Stimulated activated naive CD4-positive, alpha-beta T cell treated with Interleukin-2 at 50 U/mL for 16 hours (primary cell): Measurements from ENCODE around the gene HIPK2.

ENCODE experiments used
- DNase-seq: peaks from one replicate; lab custom pipeline; 2025; lab: John Stamatoyannopoulos, UW

Gene HIPK2

GRCh38 chr7:139715194-139715815, 62.5 kb downstream of the HIPK2 start:
- no peak for DNase-seq

- DNase-seq, result no peak
Observed at GRCh38 chr7:139714163-139714901, 63.5 kb downstream of the HIPK2 start.

DNA sequence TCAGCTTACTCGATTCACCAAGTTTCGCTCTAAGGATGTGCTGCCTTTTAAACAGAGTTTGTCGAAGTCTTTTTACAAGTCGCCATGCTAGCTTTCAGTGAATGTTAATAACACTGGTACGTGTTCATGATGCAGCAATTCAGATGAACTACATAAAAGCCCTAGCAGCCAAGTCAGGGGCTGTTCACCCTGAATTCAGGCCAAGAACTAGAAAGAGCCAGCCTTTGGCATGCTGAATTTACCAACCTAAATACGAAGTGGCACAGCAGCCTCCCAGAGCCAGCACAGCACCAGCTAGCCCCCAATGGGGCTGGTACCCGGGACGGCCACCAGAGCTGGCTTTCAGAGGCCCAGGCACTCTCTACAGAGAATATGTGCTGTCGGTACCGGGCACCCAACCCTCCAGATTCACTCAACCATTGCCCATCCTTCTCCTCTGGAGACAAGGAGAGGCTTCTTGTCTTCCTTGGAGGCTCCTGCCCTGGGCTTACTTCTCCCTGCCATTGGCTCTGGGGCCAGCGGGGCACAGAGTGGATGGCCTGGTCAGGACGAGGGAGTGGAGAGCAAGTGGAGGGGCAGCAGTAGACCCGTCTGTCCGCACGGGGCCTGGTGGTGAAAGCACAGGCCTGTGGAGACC, 64.2 kb downstream of the HIPK2 start:
- no peak for DNase-seq

- DNase-seq, result no peak
Observed at GRCh38 chr7:139713061-139713460, 64.7 kb downstream of the HIPK2 start.

DNA sequence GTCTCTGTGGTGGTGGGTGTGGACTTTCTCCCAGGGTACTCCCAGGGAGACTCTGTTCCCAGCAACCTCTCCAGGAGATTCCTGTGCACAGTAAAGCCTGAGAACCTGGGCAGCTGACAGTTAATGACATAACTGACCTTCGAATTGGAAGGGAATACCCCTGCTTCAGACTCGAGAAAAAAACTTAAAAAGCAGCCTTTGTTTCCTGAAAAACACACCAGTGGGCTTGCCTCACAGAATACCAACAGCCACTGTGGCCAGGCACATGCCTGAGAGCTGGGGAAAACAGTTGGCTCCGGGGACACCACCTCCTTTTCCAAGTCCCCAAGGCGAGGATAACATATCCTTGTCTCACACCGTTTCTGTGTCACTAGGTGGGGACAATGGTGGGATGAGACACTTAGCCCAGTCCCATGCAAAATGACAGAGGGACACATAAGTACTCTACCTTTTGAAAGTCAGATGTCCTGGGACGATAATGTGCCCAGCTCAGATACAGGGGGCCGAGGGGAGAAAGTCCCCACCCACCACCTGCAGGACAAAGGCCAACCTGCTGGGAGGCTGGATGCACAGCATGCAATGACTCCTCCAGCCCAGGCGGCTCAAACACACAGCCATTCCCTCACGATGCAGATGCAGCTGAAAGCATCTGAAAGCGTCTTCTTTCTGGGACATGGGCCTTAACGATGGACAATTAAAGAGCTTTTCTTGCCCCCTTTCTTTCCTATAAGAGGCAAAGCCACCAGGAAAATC, 65.6 kb downstream of the HIPK2 start:
- no peak for DNase-seq

- DNase-seq, result no peak
Observed at GRCh38 chr7:139710036-139710435, 67.8 kb downstream of the HIPK2 start.

DNA sequence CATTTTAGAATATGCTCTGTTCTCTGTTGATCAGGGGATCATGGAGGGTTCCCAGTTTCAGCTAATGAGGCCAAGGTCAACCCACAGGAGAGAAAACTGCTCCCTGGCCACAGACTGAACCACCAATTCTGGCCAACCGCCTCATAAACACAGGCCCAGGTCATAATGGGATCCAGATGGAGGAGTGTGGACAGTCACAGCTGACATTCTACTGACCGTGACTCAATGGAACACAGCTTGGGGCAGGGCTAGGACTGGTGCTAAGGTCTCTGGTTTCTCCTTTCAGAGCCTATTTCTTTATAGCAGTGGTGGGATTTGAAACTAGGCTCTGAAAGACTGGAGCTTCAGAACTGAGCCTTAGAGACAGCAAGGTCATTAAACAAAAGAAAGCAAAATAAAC, 68.3 kb downstream of the HIPK2 start:
- no peak for DNase-seq

- DNase-seq, result no peak
Observed at GRCh38 chr7:139708541-139708940, 69.3 kb downstream of the HIPK2 start.

- DNase-seq, result no peak
Observed at GRCh38 chr7:139706837-139707236, 71.0 kb downstream of the HIPK2 start.

DNA sequence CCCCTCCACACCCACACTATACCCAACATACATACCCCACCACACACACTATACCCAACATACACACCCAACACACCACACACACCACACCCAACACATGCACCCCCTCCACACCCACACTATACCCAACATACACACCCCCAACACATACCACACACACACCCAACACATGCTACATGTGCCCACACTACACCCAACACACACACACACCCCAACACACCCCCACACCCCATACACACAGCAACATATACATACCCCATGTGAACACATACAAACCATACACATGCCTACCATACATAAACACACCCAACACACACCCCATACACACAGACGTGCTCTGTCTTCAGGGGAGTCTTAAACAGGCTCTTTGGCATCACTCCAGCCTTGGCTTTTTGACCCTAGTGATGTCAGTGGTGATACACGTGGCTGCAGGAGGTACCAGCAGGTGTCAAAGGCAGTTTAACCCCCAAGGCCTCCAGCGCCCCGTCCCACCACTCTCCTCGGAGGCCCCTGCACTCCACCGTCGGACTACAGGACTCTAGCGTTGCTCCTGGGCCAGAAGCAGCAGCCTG, 73.4 kb downstream of the HIPK2 start:
- no peak for DNase-seq

DNA sequence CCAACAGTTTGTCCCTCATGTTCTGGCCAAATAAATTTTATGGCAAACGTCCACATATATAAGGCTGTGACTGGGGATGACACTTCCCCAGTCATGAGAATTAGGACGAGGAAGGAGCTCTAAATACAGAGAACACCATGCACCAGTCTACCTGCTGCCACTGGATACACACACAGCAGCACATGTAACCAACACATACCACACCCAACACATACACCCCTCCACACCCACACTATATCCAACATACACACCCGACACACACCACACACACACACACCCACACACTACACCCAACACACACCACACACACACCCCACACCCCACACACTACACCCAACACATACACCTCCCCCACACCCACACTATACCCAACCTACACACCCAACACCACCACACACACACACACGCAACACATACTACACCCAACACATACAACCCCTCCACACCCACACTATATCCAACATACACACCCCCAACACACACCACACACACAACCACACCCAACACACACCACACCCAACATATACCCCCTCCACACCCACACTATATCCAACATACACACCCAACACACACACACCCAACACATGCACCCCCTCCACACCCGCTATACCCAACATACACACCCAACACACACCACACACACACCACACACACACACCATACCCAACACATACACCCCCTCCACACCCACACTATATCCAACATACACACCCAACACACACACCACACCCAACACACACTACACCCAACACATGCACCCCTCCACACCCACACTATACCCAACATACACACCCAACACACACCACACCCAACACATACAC, 74.1 kb downstream of the HIPK2 start:
- DNase-seq, result no peak

GRCh38 chr7:139702811-139703486, 74.8 kb downstream of the HIPK2 start:
- DNase-seq, result no peak

- DNase-seq, result no peak
Observed at GRCh38 chr7:139702313-139702731, 75.5 kb downstream of the HIPK2 start.

GRCh38 chr7:139701908-139702307, 75.9 kb downstream of the HIPK2 start:
- DNase-seq, result no peak

- no peak for DNase-seq
Observed at GRCh38 chr7:139700505-139701235, 77.1 kb downstream of the HIPK2 start.

- no peak for DNase-seq
Observed at GRCh38 chr7:139699640-139700504, 77.9 kb downstream of the HIPK2 start.

- DNase-seq, result no peak
Observed at GRCh38 chr7:139698844-139699243, 79.0 kb downstream of the HIPK2 start.

- DNase-seq, result no peak
Observed at GRCh38 chr7:139698278-139698677, 79.5 kb downstream of the HIPK2 start.

DNA sequence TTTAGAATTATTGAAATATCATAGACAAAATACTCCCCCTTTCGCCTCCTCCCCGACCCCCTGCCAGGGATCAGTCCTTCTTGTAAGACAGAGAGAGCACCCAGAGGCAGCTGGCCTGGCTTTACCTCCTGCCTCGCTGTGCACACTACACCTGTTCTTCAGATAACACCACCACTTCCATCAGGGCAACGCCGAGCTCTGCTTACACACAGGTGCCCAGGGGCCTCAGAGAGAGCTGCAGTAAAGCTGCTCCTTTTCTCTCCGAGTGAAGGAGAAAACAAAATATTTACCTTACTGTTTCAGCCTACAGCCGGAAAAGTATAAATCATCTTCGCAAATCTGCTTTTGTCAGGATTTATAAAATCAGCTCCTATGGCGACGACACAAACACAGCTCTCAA, 80.7 kb downstream of the HIPK2 start:
- DNase-seq, result no peak
